Measurements from ENCODE around the gene ZNF341.

The ZNF341 gene

GRCh38 chr20:33702861-33703260, 28.9 kb upstream of the ZNF341 start:
- DNase-seq (ENCODE audit: low read depth in 2 of 2), result no peak
- H3K4me3 ChIP-seq (replicated peaks in 1 of 2; ENCODE audit: low read depth in 2 of 2, low read length in 2 of 2), result no peak overlapping the region
- TF ChIP-seq CTCF (IDR thresholded peaks at IDR 0.05; ENCODE audit: low read depth, low read length), result no peak

- DNase-seq (ENCODE audit: low read depth in 2 of 2), result no peak
- H3K4me3 ChIP-seq (replicated peaks in 1 of 2; ENCODE audit: low read depth in 2 of 2, low read length in 2 of 2), result no peak overlapping the region
- TF ChIP-seq CTCF (IDR thresholded peaks at IDR 0.05; ENCODE audit: low read depth, low read length), result no peak
Observed at GRCh38 chr20:33703498-33704137, 28.2 kb upstream of the ZNF341 start.

- H3K4me3 ChIP-seq (replicated peaks in 1 of 2; ENCODE audit: low read depth in 2 of 2, low read length in 2 of 2), result no peak overlapping the region
- DNase-seq (ENCODE audit: low read depth in 2 of 2), result no peak
- TF ChIP-seq CTCF (IDR thresholded peaks at IDR 0.05; ENCODE audit: low read depth, low read length), result no peak
Observed at GRCh38 chr20:33704197-33704924, 27.4 kb upstream of the ZNF341 start.

GRCh38 chr20:33707668-33708067, 24.1 kb upstream of the ZNF341 start:
- no peak for TF ChIP-seq CTCF (IDR thresholded peaks at IDR 0.05; ENCODE audit: low read depth, low read length)
- no peak for DNase-seq (ENCODE audit: low read depth in 2 of 2)
- no peak overlapping the region for H3K4me3 ChIP-seq (replicated peaks in 1 of 2; ENCODE audit: low read depth in 2 of 2, low read length in 2 of 2)

GRCh38 chr20:33709398-33709797, 22.4 kb upstream of the ZNF341 start:
- H3K4me3 ChIP-seq (replicated peaks in 1 of 2; ENCODE audit: low read depth in 2 of 2, low read length in 2 of 2), result no peak overlapping the region
- no peak for TF ChIP-seq CTCF (IDR thresholded peaks at IDR 0.05; ENCODE audit: low read depth, low read length)
- no peak for DNase-seq (ENCODE audit: low read depth in 2 of 2)

- no peak overlapping the region for H3K4me3 ChIP-seq (replicated peaks in 1 of 2; ENCODE audit: low read depth in 2 of 2, low read length in 2 of 2)
- no peak for DNase-seq (ENCODE audit: low read depth in 2 of 2)
- TF ChIP-seq CTCF (IDR thresholded peaks at IDR 0.05; ENCODE audit: low read depth, low read length), result no peak
Observed at GRCh38 chr20:33709905-33710541, 21.8 kb upstream of the ZNF341 start.

All from cardiac fibroblast (primary cell).